AG04449 (cell line): ENCODE measurements around the gene MTG2.

ENCODE experiments used
- CTCF ChIA-PET: fragments of 350-600 bp; formaldehyde crosslinking; extraction: SDS; loops from one replicate; lab custom pipeline; 2021; ENCODE audit warnings: antibody characterized with exemption; lab: Yijun Ruan, JAX
- POLR2A ChIA-PET: fragments of 400-600, 350-600 bp; formaldehyde crosslinking; extraction: SDS; loops from one replicate; lab custom pipeline; 2020; ENCODE audit warnings: antibody characterized with exemption, inconsistent platforms; lab: Yijun Ruan, JAX
- DNase-seq: peaks from one replicate; pipeline ENCODE4 v3.0.0-alpha.2; 2010; ENCODE audit warnings: low read depth, low spot score
- H3K4me3 ChIP-seq: 2 replicates; pipeline ENCODE4 v1.5.1; 2011; ENCODE audit warnings: low read depth, mild to moderate bottlenecking, control low read depth, low read length
- TF ChIP-seq, protein P1 (sequence below): IDR thresholded peaks from one replicate; pipeline ENCODE4 v1.5.1; 2011; ENCODE audit warnings: mild to moderate bottlenecking, moderate library complexity, low read length, control low read depth, inconsistent platforms; ENCODE audit not compliant: insufficient read depth; ENCODE audit errors: missing control alignments

MTG2 gene

DNA sequence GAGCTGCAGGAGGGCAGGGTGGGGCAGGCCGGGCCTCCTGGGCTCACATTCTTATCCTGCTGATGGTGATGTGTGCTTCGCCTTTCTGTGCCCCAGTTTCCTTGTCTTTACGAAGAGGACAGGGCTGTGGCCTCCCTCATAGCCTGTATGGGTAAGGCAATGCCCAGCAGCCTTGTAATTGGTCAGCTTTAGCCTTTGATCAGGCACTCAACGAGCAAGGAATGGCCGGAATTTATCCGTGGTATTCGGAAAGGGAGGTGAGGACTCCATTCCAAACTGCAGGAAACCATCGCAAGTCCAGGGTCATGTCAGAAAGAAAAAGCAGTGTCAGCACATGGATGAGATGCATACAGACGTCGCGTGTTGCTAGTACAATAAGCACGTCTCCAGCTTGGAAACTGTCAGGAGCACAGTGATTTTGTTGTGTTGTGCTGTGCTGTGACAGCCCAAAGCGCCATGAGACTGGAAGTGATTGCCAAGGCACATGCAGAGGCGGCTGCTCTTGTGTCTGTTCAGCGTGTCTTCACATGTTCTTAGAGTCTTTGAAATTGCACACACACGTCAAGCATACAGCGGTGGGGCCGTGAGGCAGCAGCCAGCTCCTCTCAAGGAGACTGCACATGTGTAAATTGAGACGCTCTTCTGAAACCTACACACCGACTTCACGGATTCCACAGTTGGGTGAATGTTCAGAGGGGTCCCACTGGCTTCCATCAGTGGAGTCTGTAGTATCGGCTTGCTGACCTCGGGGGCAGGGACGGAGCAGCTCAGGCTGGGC, 33.1 kb upstream of the MTG2 start:
- DNase-seq, result no peak
- H3K4me3 ChIP-seq, result no peak overlapping the region
- ChIA-PET CTCF (interaction anchor here (0.8 to 1.6 kb wide), 2 partner anchors 10 to 11 kb away, joined by 3 to 5 read pairs; no protein-coding TSS in a partner anchor), POLR2A (no interaction called here)
- TF ChIP-seq, protein P1, sequence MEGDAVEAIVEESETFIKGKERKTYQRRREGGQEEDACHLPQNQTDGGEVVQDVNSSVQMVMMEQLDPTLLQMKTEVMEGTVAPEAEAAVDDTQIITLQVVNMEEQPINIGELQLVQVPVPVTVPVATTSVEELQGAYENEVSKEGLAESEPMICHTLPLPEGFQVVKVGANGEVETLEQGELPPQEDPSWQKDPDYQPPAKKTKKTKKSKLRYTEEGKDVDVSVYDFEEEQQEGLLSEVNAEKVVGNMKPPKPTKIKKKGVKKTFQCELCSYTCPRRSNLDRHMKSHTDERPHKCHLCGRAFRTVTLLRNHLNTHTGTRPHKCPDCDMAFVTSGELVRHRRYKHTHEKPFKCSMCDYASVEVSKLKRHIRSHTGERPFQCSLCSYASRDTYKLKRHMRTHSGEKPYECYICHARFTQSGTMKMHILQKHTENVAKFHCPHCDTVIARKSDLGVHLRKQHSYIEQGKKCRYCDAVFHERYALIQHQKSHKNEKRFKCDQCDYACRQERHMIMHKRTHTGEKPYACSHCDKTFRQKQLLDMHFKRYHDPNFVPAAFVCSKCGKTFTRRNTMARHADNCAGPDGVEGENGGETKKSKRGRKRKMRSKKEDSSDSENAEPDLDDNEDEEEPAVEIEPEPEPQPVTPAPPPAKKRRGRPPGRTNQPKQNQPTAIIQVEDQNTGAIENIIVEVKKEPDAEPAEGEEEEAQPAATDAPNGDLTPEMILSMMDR, result no peak

DNA sequence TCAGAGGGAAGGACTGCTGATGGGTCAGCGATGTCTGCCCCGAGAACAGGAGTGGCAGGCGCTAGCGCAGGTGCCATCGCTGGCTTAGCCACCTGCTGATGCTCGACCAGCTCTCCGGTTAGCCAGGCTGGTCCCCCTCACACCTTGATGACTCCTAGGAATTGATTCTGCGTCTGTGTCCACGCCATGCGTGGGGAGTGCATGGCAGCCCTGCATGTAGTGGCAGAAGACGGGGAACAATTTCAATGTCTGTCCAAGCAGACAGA, 32.6 kb upstream of the MTG2 start:
- POLR2A ChIA-PET, result interaction anchor here (0.6 kb wide), 1 partner anchor 976 kb away, joined by 3 read pairs; no protein-coding TSS in a partner anchor
- CTCF ChIA-PET, result interaction anchor here (0.8 to 1.6 kb wide), 2 partner anchors 10 to 12 kb away, joined by 3 to 5 read pairs; no protein-coding TSS in a partner anchor
- DNase-seq, result no peak
- no peak overlapping the region for H3K4me3 ChIP-seq
- TF ChIP-seq, protein P1, result no peak

DNA sequence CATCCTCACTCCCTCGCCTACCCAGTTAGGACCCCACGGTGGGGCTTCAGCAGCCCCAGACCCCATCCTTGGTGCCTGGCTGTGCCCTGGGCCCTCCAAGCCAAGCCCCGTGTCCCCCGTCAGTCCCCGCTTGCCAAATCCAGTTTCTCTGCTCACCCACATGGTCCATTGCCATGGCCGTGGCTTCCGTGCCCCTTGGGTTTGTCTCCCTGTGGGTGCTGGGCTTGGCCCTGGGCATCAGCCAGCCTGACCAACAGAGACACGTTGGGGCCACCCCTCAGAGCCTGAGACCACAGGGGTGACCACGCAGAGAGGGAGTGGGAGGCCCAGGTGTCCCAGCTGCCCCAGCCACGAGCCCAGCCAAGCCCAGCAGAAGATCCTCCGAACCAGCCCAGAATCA, 31.6 kb upstream of the MTG2 start:
- TF ChIP-seq, protein P1, result no peak
- POLR2A ChIA-PET, result no interaction called here
- H3K4me3 ChIP-seq, result no peak overlapping the region
- no peak for DNase-seq
- CTCF ChIA-PET, result interaction anchor here (0.9 kb wide), 1 partner anchor 141 kb away, joined by 3 read pairs; no protein-coding TSS in a partner anchor

DNA sequence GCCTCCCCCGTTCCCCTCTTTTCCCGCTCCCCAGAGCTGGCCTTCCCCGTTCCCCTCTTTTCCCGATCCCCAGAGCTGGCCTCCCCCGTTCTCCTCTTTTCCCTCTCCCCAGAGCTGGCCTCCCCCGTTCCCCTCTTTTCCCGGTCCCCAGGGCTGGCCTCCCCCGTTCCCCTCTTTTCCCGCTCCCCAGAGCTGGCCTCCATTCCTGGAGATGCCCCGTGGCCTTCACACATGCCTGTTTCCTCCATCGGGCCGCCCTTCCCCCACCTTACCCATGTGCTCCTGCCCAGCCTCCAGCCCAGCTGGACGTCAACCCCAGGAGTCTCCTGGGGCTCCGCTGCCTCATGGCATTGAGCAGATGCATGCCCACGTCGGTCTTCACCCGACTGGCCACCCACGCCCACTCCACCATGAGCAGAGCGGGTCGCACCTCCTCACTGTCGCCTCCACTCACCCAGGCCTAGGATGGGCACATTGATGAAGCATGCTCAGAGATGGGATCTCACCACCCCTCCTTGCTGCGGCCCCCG, 30.9 kb upstream of the MTG2 start:
- CTCF ChIA-PET, result interaction anchor here (0.9 to 1.7 kb wide), 3 partner anchors 14 to 142 kb away, joined by 3 to 6 read pairs (median 3); no protein-coding TSS in a partner anchor
- no peak overlapping the region for H3K4me3 ChIP-seq
- DNase-seq, result no peak
- TF ChIP-seq, protein P1, result no peak
- POLR2A ChIA-PET, result no interaction called here

DNA sequence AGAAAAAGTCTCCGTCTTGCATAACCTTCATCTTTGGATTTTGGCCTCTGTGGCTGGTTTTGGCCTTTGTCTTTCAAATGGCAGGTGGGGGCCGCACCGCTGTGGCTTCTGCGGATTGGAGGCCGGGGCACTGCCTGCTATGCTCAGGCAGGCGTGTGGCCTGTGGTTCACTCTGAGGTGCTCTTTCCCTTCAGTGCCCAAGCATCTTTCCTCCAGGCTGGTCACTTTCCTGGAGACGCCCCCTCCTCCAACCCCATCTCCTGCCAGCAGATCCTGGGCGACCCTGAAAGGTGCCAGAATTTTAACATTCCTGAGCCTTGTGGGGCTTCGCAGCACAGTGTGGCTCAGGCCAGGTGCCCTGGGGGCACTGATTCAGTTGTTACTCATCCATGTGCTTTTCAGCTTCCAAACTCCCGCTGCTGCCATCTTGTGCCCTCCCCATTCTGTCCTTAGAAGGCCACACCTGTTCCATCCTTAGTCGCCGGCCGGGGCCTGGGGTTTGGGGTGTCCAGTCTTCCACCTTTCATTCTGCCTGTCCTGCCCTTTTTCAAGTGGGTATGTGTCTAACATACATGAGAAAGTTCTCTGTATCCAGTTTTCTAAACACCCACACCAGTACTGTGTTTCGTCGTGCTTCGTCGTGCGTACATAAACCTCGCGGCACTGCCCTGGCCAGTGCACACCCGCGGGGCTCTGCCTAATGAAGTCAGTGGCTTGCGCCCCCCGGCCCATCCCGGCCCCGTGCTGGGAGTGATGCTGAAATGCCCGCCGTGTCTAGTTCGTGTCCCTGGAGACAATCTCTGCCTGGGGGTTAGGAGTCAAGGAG, 27.2 kb upstream of the MTG2 start:
- CTCF ChIA-PET, result interaction anchor here (0.9 to 4.4 kb wide), 8 partner anchors 8 to 145 kb away, joined by 3 to 36 read pairs (median 4); no protein-coding TSS in a partner anchor
- H3K4me3 ChIP-seq, result no peak overlapping the region
- TF ChIP-seq, protein P1, result no peak
- DNase-seq, result no peak
- POLR2A ChIA-PET, result no interaction called here

DNA sequence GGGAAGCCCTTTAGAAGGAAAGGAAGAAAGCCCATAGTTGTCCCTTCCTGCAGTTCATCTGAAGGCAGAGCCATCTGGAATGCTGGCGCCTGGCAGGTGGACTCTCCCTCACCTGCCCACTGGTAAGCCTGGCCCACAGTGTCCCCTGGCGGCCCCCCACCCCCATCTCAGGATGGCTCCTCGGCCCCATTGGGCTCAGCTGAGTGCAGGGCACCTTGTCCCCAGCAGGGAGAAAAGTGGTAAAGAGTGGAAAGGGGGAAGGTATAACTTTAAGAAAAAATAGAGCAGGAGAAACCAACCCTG, 26.6 kb upstream of the MTG2 start:
- H3K4me3 ChIP-seq, result no peak overlapping the region
- CTCF ChIA-PET, result interaction anchor here (0.6 to 4.4 kb wide), 15 partner anchors 9 to 145 kb away, joined by 3 to 36 read pairs (median 4); no protein-coding TSS in a partner anchor
- POLR2A ChIA-PET, result no interaction called here
- TF ChIP-seq, protein P1, result no peak
- no peak for DNase-seq
